IMR-90 (cell line): ENCODE data around the gene ZBTB1. TPM values are rescaled to one million over a fixed set of nuclear protein-coding genes. Genes with fewer than 3 reads are reported as not detected.

Experiments
- ATAC-seq: fragments of 200-7000 bp; cut with Tn5 transposase; 2 replicates; pipeline ENCODE4 v1.9.1; 2020; ENCODE audit warnings: low read depth, mild to moderate bottlenecking, moderate library complexity
- BruUV-seq: library from RNA; stranded (reverse); fragments of 400-500 nt; replicated peaks from 2 replicates; lab custom pipeline; 2021; lab: Mats Ljungman, UMichigan
- CTCF ChIA-PET: fragments of 300-600 bp; formaldehyde crosslinking; extraction: SDS; loops from one replicate; lab custom pipeline; 2021; ENCODE audit warnings: antibody characterized with exemption; lab: Yijun Ruan, JAX
- POLR2A ChIA-PET: fragments of 300-600 bp; sonication (Branson Sonifier 250); formaldehyde crosslinking; loops from one replicate; lab custom pipeline; 2022; ENCODE audit warnings: antibody characterized with exemption; ENCODE audit not compliant: unreplicated experiment; lab: Charles Lee
- DNase-seq: peaks from one replicate; pipeline ENCODE4 v3.0.0; 2013
- H2AFZ ChIP-seq: replicated peaks from 2 replicates; pipeline ENCODE3; 2013; ENCODE audit warnings: low read length, mild to moderate bottlenecking; ENCODE audit not compliant: poor library complexity
- H2AK5ac ChIP-seq: 2 replicates; pipeline ENCODE4 v1.6.1; 2013; ENCODE audit warnings: low read depth, low read length, inconsistent platforms
- H2AK9ac ChIP-seq: replicated peaks from 2 replicates; pipeline ENCODE3; 2013; ENCODE audit warnings: mild to moderate bottlenecking, low read depth, low read length, moderate library complexity; ENCODE audit not compliant: poor library complexity
- H2BK120ac ChIP-seq: 2 replicates; pipeline ENCODE4 v1.6.1; 2013; ENCODE audit warnings: low read depth, low read length, inconsistent platforms
- H2BK15ac ChIP-seq: 3 replicates; pipeline ENCODE4 v1.6.1; 2013; ENCODE audit warnings: low read depth, low read length, inconsistent platforms
- H2BK20ac ChIP-seq: 2 replicates; pipeline ENCODE4 v1.6.1; 2013; ENCODE audit warnings: low read depth, mild to moderate bottlenecking, inconsistent platforms, low read length, moderate library complexity
- H2BK5ac ChIP-seq: 2 replicates; pipeline ENCODE4 v1.6.1; 2013; ENCODE audit warnings: mild to moderate bottlenecking, low read depth, low read length, inconsistent platforms; ENCODE audit not compliant: poor library complexity, severe bottlenecking
- H3K14ac ChIP-seq: replicated peaks from 2 replicates; pipeline ENCODE4 v1.6.1; 2013; ENCODE audit warnings: low read depth, low read length, inconsistent platforms
- H3K18ac ChIP-seq: 2 replicates; pipeline ENCODE4 v1.6.1; 2013; ENCODE audit warnings: low read depth, low read length, control low read depth
- H3K23ac ChIP-seq: 2 replicates; pipeline ENCODE4 v1.6.1; 2013; ENCODE audit warnings: low read depth, low read length, inconsistent platforms
- H3K27ac ChIP-seq: 2 replicates; pipeline ENCODE4 v1.5.1; 2013; ENCODE audit warnings: mild to moderate bottlenecking, control low read depth, low read length; ENCODE audit not compliant: insufficient read depth
- H3K27me3 ChIP-seq: 2 replicates; pipeline ENCODE4 v1.6.1; 2013; ENCODE audit warnings: low read length; ENCODE audit not compliant: control insufficient read depth, insufficient read depth
- H3K36me3 ChIP-seq: 2 replicates; pipeline ENCODE4 v1.6.1; 2013; ENCODE audit warnings: low read length, mixed read lengths; ENCODE audit not compliant: control insufficient read depth, insufficient read depth
- H3K4ac ChIP-seq: 2 replicates; pipeline ENCODE4 v1.6.1; 2013; ENCODE audit warnings: low read depth, low read length, inconsistent platforms
- H3K4me1 ChIP-seq: 2 replicates; pipeline ENCODE4 v1.6.1; 2013; ENCODE audit warnings: low read length, mixed read lengths; ENCODE audit not compliant: control insufficient read depth, insufficient read depth
- H3K4me2 ChIP-seq: 2 replicates; pipeline ENCODE4 v1.6.1; 2013; ENCODE audit warnings: low read depth, mild to moderate bottlenecking, control low read depth, low read length, moderate library complexity
- H3K4me3 ChIP-seq: 2 replicates; pipeline ENCODE4 v1.5.1; 2013; ENCODE audit warnings: low read depth, mild to moderate bottlenecking, control low read depth, low read length, moderate library complexity; ENCODE audit not compliant: insufficient read depth
- H3K56ac ChIP-seq: 2 replicates; pipeline ENCODE4 v1.6.1; 2013; ENCODE audit warnings: low read length, inconsistent platforms; ENCODE audit not compliant: insufficient read depth; ENCODE audit errors: extremely low read depth
- H3K79me1 ChIP-seq, 2 experiments: 2 replicates each; pipeline ENCODE4 v1.6.1; 2013; ENCODE audit warnings: low read length in 2 of 2, inconsistent platforms in 1 of 2, low read depth in 1 of 2
- H3K9ac ChIP-seq: 2 replicates; pipeline ENCODE4 v1.6.1; 2013; ENCODE audit warnings: low read depth, low read length, control low read depth
- H3K9me1 ChIP-seq: 2 replicates; pipeline ENCODE4 v1.6.1; 2013; ENCODE audit warnings: low read length, inconsistent platforms; ENCODE audit not compliant: insufficient read depth
- H3K9me3 ChIP-seq: 2 replicates; pipeline ENCODE4 v1.6.1; 2013; ENCODE audit warnings: low read length; ENCODE audit not compliant: control insufficient read depth, insufficient read depth
- H4K20me1 ChIP-seq: 2 replicates; pipeline ENCODE4 v1.6.1; 2013; ENCODE audit warnings: low read length, inconsistent platforms; ENCODE audit not compliant: insufficient read depth
- H4K5ac ChIP-seq: 2 replicates; pipeline ENCODE4 v1.6.1; 2013; ENCODE audit warnings: mild to moderate bottlenecking, low read depth, low read length, control low read depth
- H4K8ac ChIP-seq, 2 experiments: 2 replicates each; pipeline ENCODE4 v1.6.1; 2013; ENCODE audit warnings: low read depth in 2 of 2, low read length in 2 of 2, control low read depth in 1 of 2, inconsistent platforms in 1 of 2
- H4K91ac ChIP-seq: 2 replicates; pipeline ENCODE4 v1.6.1; 2013; ENCODE audit warnings: low read depth, low read length, inconsistent platforms; ENCODE audit not compliant: insufficient read depth
- BHLHE40 ChIP-seq: fragments of 150-350 bp; IDR thresholded peaks from 2 replicates; pipeline ENCODE4 v1.6.1; 2016; ENCODE audit warnings: mild to moderate bottlenecking, low read depth, low read length
- FOS ChIP-seq: fragments of 150-350 bp; IDR thresholded peaks from 2 replicates; pipeline ENCODE4 v1.6.1; 2016; ENCODE audit warnings: low read depth, low read length
- MAFK ChIP-seq: IDR thresholded peaks from 2 replicates; pipeline ENCODE4 v1.6.1; 2012; ENCODE audit warnings: low read depth, low read length, improper control_type of control experiment
- MAZ ChIP-seq: IDR thresholded peaks from 2 replicates; pipeline ENCODE4 v1.6.1; 2012; ENCODE audit warnings: low read depth, mild to moderate bottlenecking, low read length, improper control_type of control experiment, moderate library complexity, borderline replicate concordance
- POLR2A ChIP-seq: IDR thresholded peaks from 2 replicates; pipeline ENCODE4 v1.6.1; 2012; ENCODE audit warnings: mild to moderate bottlenecking, low read depth, low read length
- RAD21 ChIP-seq: IDR thresholded peaks from 2 replicates; pipeline ENCODE4 v1.6.1; 2012; ENCODE audit warnings: low read length, improper control_type of control experiment
- SMC3 ChIP-seq: fragments of 150-350 bp; IDR thresholded peaks from 2 replicates; pipeline ENCODE4 v1.6.1; 2016; ENCODE audit warnings: low read depth, mild to moderate bottlenecking, antibody characterized with exemption, low read length, moderate library complexity
- WGBS, 2 experiments: methylation state at CpG; one replicate each; pipeline versions ENCODE4 v1.1.5 to v1.1.7; 2013; ENCODE audit warnings: missing lambda C conversion rate in 2 of 2; ENCODE audit not compliant: insufficient read length in 1 of 2; ENCODE audit errors: extremely low coverage in 2 of 2; 5-methylcytosine and 5-hydroxymethylcytosine counted together
- dilution Hi-C: fragments of 300-500 bp; cut with HindIII; formaldehyde crosslinking; loops from one replicate; pipeline ENCODE4 v1.14.3; 2018; ENCODE audit warnings: low sequenced_read_pairs; ENCODE audit not compliant: unreplicated experiment
- in situ Hi-C: fragments of 300-500 bp; cut with MboI; formaldehyde crosslinking; loops from 3 replicates; pipeline ENCODE4 v1.14.3; 2019; ENCODE audit warnings: low sequenced_read_pairs, inconsistent platforms, mixed read lengths
- intact Hi-C: fragments of 100-400 bp; cut with micrococcal nuclease; formaldehyde crosslinking; loops from 2 replicates; pipeline ENCODE4 v1.10.0; 2022
- polyA plus RNA-seq, 3 experiments: library from polyadenylated mRNA; depleted of rRNA; stranded (reverse); fragments of >200 nt; gene quantifications; 2 replicates each; pipeline ENCODE4 v1.2.3, GENCODE V29; 2012; ENCODE audit warnings: low replicate concordance in 1 of 3
- total RNA-seq: library from RNA; depleted of rRNA; stranded (reverse); fragments of >200 nt; gene quantifications from 2 replicates; pipeline ENCODE4 v1.2.3, GENCODE V29; 2012
- TF ChIP-seq, protein P1 (sequence below): conservative IDR thresholded peaks from 2 replicates; pipeline ENCODE4 v1.5.1; 2012; ENCODE audit warnings: mild to moderate bottlenecking, low read depth, low read length, improper control_type of control experiment
- TF ChIP-seq, protein P2 (sequence below): fragments of 150-350 bp; IDR thresholded peaks from 2 replicates; pipeline ENCODE4 v1.6.1; 2016; ENCODE audit warnings: low read depth, mild to moderate bottlenecking, low read length, moderate library complexity, borderline replicate concordance

Gene ZBTB1
- total and polyA plus RNA-seq, 2 of the 4 experiments (the other 2 are of a cell fraction), result 19.0 to 37.3 TPM

DNA sequence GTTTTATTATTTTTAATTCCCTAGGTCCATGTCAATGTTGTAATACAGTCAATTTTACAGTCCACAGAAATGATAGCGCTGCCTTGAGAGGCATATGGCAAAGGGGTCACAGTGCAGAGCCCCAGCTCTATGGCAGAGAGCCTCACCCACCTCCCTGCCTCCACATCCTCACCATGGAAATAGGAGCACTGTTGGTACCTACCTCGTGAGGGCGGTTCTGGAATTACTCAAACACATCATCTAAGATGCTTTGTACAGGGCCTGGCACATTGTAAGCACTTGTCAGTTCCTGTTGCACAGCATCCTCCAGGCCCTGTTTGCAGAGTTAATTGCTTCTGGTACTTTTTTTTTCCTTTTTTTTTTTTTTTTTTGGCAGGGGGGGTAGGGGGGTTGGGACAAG lies 43.3 kb upstream of the ZBTB1 start:
- Histone ChIP-seq H3K36me3 (no peaks in the 10 kb centered on the region; the same call in 1 of the 2 replicates), H3K4ac (no peak overlapping the region), H2BK120ac (no peak overlapping the region), H3K18ac (no peak overlapping the region), H3K27me3 (no peaks in the 10 kb centered on the region), H3K23ac (no peak overlapping the region), H2BK5ac (no peak overlapping the region), H2AK5ac (no peak overlapping the region), H2BK15ac (no peak overlapping the region), H4K8ac (no peak overlapping the region), H3K9me1 (peaks cover 7% of the 10 kb centered on the region), H4K91ac (no peak overlapping the region), H3K9me3 (no peaks in the 10 kb centered on the region), H3K4me2 (no peak overlapping the region), H3K27ac (no peak overlapping the region), H4K20me1 (no peaks in the 10 kb centered on the region), H2AFZ (no peak overlapping the region), H3K4me1 (peaks cover 1% of the 10 kb centered on the region; the same call in 1 of the 2 replicates), H3K56ac (no peak overlapping the region), H4K5ac (no peak overlapping the region), H3K14ac (no peak overlapping the region), H3K79me1 (no peaks in the 10 kb centered on the region), H2BK20ac (no peak overlapping the region), H3K4me3 (no peak overlapping the region), H2AK9ac (no peak overlapping the region), H3K9ac (no peak overlapping the region)
- no peak for ATAC-seq
- no TSS peak for BruUV-seq
- ChIA-PET POLR2A (no interaction called here), CTCF (interaction anchor here (0.6 kb wide), 1 partner anchor 27 kb away, joined by 3 read pairs; no protein-coding TSS in a partner anchor)
- in situ Hi-C loops, result no loop called here
- intact Hi-C loops, result no loop called here
- no peak for DNase-seq
- TF ChIP-seq POLR2A (no peak), BHLHE40 (no peak), SMC3 (no peak), FOS (no peak), RAD21 (no peak), MAFK (no peak), MAZ (no peak)
- TF ChIP-seq, protein P1, sequence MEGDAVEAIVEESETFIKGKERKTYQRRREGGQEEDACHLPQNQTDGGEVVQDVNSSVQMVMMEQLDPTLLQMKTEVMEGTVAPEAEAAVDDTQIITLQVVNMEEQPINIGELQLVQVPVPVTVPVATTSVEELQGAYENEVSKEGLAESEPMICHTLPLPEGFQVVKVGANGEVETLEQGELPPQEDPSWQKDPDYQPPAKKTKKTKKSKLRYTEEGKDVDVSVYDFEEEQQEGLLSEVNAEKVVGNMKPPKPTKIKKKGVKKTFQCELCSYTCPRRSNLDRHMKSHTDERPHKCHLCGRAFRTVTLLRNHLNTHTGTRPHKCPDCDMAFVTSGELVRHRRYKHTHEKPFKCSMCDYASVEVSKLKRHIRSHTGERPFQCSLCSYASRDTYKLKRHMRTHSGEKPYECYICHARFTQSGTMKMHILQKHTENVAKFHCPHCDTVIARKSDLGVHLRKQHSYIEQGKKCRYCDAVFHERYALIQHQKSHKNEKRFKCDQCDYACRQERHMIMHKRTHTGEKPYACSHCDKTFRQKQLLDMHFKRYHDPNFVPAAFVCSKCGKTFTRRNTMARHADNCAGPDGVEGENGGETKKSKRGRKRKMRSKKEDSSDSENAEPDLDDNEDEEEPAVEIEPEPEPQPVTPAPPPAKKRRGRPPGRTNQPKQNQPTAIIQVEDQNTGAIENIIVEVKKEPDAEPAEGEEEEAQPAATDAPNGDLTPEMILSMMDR, result no peak
- TF ChIP-seq, protein P2, sequence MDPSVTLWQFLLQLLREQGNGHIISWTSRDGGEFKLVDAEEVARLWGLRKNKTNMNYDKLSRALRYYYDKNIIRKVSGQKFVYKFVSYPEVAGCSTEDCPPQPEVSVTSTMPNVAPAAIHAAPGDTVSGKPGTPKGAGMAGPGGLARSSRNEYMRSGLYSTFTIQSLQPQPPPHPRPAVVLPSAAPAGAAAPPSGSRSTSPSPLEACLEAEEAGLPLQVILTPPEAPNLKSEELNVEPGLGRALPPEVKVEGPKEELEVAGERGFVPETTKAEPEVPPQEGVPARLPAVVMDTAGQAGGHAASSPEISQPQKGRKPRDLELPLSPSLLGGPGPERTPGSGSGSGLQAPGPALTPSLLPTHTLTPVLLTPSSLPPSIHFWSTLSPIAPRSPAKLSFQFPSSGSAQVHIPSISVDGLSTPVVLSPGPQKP, result no peak
- dilution Hi-C loops, result no loop called here
- WGBS, 2 experiments, result no CpG with 5 or more reads among the region's 3 CpGs
